Nephron (organoid): Measurements from ENCODE around the gene TMEM106C.

Experiments
- H3K27ac Mint-ChIP-seq, 3 experiments: 2 replicates each; pipeline ENCODE4 v1.8.0; 2020; ENCODE audit warnings: mixed read lengths in 3 of 3, mild to moderate bottlenecking in 2 of 3, moderate library complexity in 1 of 3
- H3K27me3 Mint-ChIP-seq: 2 replicates; pipeline ENCODE4 v1.8.0; 2021; ENCODE audit warnings: low read depth, mild to moderate bottlenecking, moderate library complexity, mixed read lengths
- H3K36me3 Mint-ChIP-seq: 2 replicates; pipeline ENCODE4 v1.8.0; 2020; ENCODE audit warnings: low read depth, mixed read lengths
- H3K4me1 Mint-ChIP-seq: 2 replicates; pipeline ENCODE4 v1.8.0; 2020; ENCODE audit warnings: mixed read lengths
- H3K4me3 Mint-ChIP-seq, 3 experiments: 2 replicates each; pipeline ENCODE4 v1.8.0; 2020; ENCODE audit warnings: mild to moderate bottlenecking in 3 of 3, mixed read lengths in 3 of 3, moderate library complexity in 2 of 3
- H3K9me3 Mint-ChIP-seq: 2 replicates; pipeline ENCODE4 v1.8.0; 2020; ENCODE audit warnings: mixed read lengths
- TF ChIP-seq, protein P1 (sequence below), 3 experiments: fragments of 200-600 bp; sonication (generic); IDR thresholded peaks; one replicate each; pipeline ENCODE4 v1.5.0; 2021; ENCODE audit warnings: antibody characterized with exemption in 3 of 3; ENCODE audit not compliant: unreplicated experiment in 3 of 3

Gene TMEM106C

DNA sequence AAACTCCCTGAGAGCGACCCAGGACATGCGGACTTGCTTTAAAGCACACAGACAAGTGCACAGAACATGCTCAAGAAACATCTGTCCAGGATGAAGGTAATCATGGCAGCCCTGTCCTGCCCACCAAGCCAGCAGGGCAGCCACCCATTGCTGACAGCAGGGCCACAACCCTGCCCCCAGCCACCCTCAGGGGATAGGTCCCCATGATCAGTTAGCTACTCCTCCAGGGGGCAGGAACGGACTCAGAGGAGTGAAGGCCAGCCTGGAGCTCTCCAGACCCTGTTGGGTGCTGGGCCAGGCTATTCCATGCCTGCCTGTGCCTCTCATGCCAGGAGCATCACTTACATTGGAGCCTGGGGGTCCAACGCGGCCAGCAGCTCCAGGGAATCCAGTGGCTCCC is 15.8 kb downstream of the TMEM106C start:
- Mint-ChIP-seq H3K4me1 (no peaks in the 10 kb centered on the region), H3K4me3 (no peak overlapping the region)

DNA sequence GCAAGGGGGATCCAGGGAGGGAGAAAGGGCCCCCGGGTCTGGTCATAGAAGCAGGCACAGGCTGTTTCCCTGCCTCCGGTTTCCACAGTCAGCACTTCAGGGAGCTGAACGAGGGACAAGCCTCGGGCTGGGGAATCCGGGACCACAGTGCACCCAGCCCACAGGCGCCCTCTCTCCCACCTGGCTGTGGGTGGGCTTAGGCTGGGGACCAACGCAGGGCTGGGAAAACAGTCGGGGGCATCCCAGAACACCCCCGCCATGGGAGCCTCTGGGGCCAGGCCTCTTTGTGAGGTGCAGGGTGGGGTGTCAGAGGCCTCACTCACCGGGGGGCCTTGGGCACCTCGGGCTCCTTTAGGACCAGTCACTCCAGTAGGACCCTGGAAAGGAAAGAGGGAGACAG is 16.3 kb downstream of the TMEM106C start:
- no peak overlapping the region for H3K4me3 Mint-ChIP-seq
- TF ChIP-seq, protein P1, sequence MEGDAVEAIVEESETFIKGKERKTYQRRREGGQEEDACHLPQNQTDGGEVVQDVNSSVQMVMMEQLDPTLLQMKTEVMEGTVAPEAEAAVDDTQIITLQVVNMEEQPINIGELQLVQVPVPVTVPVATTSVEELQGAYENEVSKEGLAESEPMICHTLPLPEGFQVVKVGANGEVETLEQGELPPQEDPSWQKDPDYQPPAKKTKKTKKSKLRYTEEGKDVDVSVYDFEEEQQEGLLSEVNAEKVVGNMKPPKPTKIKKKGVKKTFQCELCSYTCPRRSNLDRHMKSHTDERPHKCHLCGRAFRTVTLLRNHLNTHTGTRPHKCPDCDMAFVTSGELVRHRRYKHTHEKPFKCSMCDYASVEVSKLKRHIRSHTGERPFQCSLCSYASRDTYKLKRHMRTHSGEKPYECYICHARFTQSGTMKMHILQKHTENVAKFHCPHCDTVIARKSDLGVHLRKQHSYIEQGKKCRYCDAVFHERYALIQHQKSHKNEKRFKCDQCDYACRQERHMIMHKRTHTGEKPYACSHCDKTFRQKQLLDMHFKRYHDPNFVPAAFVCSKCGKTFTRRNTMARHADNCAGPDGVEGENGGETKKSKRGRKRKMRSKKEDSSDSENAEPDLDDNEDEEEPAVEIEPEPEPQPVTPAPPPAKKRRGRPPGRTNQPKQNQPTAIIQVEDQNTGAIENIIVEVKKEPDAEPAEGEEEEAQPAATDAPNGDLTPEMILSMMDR (IDR thresholded peaks at IDR 0.05; ENCODE audit: unreplicated experiment in 3 of 3), result no peak
- H3K27me3 Mint-ChIP-seq, result peaks cover 16% of the 10 kb centered on the region

More for the DNA sequence above, 15.8 kb downstream of the TMEM106C start:
- TF ChIP-seq, protein P1 (IDR thresholded peaks at IDR 0.05; ENCODE audit: unreplicated experiment in 3 of 3), result no peak
- Mint-ChIP-seq H3K27ac (no peak overlapping the region), H3K36me3 (peaks cover 26% of the 10 kb centered on the region), H3K27me3 (peaks cover 14% of the 10 kb centered on the region), H3K9me3 (no peaks in the 10 kb centered on the region)

DNA sequence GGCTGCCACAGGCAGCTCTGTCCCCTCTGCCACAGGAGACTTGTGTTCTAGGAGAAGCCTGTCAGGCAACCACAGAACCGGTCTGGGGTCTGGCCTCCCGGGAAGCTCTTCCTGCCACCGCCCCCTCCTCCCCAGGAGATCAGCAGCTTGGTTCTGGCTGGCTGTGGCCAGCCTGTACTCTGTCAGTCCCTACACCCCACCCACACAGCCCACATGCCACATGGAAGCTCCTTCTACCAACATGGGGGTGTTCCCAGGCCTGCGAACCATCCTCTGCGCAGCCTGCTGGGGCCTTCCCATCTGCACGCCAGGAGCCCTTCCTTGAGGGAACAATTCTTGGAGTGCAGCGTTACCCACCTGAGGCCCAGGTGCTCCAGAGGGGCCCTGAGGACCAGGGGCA is 16.8 kb downstream of the TMEM106C start:
- Mint-ChIP-seq H3K4me1 (no peaks in the 10 kb centered on the region), H3K4me3 (no peak overlapping the region), H3K36me3 (peaks cover 27% of the 10 kb centered on the region), H3K27me3 (peaks cover 16% of the 10 kb centered on the region), H3K9me3 (no peaks in the 10 kb centered on the region), H3K27ac (no peak overlapping the region)
- TF ChIP-seq, protein P1 (IDR thresholded peaks at IDR 0.05; ENCODE audit: unreplicated experiment in 3 of 3), result no peak

More for the DNA sequence above, 16.3 kb downstream of the TMEM106C start:
- Mint-ChIP-seq H3K27ac (no peak overlapping the region), H3K4me1 (no peaks in the 10 kb centered on the region), H3K36me3 (peaks cover 25% of the 10 kb centered on the region), H3K9me3 (no peaks in the 10 kb centered on the region)

DNA sequence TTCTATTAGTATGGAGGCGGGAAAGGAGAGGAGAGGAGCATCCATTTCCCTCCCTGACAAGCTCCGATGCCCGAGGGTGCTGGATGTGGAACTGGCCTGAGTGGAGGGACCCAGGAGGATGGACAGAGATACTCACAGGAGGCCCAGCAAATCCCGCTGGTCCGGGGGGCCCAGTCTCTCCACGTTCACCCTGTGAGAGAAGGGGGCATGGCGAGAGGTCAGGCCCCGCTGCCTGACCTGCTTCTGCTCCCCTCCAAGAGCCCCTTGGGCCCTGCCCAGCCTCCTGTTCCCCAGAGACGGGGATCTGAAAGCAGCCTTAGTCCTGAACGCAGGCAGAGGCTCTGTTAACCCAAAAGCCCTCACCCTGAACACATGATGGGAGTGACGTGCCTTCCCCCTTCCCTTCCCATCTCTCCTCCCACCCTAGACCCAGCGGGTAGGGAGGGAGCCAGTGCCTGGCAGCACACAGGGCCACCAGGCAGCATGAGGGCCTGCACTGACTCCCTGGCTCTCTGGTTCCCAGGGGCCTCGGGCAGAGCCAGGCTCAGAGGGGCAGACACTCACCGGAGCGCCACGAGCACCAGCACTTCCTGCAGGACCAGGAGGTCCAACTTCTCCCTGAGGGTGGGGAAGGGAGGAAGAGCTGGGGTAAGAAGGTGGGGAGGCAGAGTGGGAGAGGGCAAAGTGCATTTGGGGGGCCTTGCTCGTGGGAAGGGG is 17.5 kb downstream of the TMEM106C start:
- H3K27me3 Mint-ChIP-seq, result peaks cover 16% of the 10 kb centered on the region
- H3K36me3 Mint-ChIP-seq, result peaks cover 30% of the 10 kb centered on the region
- no peak overlapping the region for H3K27ac Mint-ChIP-seq
- H3K4me3 Mint-ChIP-seq, result no peak overlapping the region
- no peaks in the 10 kb centered on the region for H3K9me3 Mint-ChIP-seq
- H3K4me1 Mint-ChIP-seq, result no peaks in the 10 kb centered on the region
- TF ChIP-seq, protein P1 (IDR thresholded peaks at IDR 0.05; ENCODE audit: unreplicated experiment in 3 of 3), result no peak

DNA sequence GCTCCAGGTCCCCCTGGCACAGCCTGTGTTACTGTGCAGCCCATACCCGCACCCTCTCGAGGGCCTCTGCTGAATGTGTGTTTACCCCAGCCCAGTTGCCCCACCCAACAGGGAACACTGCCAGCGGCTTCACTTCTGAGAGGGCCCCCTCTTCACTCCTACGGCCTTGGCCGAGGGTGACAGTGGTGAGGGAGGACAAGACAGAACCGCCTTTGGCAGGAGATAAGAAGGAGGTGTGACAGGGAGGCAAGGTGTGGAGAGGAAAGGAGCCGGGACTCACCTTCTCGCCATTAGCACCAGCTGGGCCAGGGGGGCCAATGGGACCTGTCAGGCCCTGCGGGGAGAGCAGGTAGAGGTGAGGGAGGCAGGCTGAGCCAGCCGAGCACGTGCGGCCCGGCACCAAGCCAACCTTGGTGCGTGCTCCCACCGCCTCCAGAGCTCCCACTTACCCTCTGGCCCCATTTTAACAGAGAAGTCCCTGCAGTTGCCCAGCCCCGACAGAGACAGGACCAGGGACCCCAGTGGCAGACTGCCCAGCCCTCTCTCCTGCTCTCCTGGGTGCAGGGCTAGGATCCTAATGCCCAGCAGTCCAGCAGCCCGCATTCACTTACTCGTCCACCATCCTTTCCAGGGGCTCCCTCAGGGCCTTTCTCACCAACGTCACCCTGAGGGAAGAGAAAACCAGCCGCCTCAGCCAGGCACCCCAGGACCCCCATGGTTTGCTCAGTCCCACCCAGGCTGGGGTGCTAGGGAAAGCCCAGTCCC is 18.3 kb downstream of the TMEM106C start:
- Mint-ChIP-seq H3K36me3 (peaks cover 29% of the 10 kb centered on the region), H3K27ac (no peak overlapping the region), H3K9me3 (no peaks in the 10 kb centered on the region), H3K4me1 (no peaks in the 10 kb centered on the region), H3K4me3 (no peak overlapping the region), H3K27me3 (peaks cover 16% of the 10 kb centered on the region)
- TF ChIP-seq, protein P1 (IDR thresholded peaks at IDR 0.05; ENCODE audit: unreplicated experiment in 3 of 3), result no peak
